B cell (primary cell): Measurements from ENCODE around the gene SMIM7. TPM values are rescaled to one million over a fixed set of nuclear protein-coding genes. Genes with fewer than 3 reads are reported as not detected.

Experiments used
- ATAC-seq: fragments of 200-7000 bp; cut with Tn5 transposase; one replicate; pipeline ENCODE4 v1.10.0; 2021; ENCODE audit warnings: low read depth, mild to moderate bottlenecking, moderate number of reproducible peaks, moderate library complexity
- CTCF ChIA-PET: fragments of 350-600 bp; sonication (Branson Sonifier 250); formaldehyde crosslinking; loops from one replicate; lab custom pipeline; 2021; ENCODE audit warnings: antibody characterized with exemption, inconsistent platforms; lab: Charles Lee
- POLR2A ChIA-PET: fragments of 350-600 bp; sonication (Branson Sonifier 250); formaldehyde crosslinking; loops from one replicate; lab custom pipeline; 2021; ENCODE audit warnings: antibody characterized with exemption; lab: Charles Lee
- DNase-seq: peaks from one replicate; pipeline ENCODE4 v3.0.0; 2013
- H2AFZ ChIP-seq: 2 replicates; pipeline ENCODE4 v1.6.1; 2012; ENCODE audit warnings: mild to moderate bottlenecking, low read depth, low read length; ENCODE audit not compliant: insufficient read depth, poor library complexity, severe bottlenecking
- H3K27ac ChIP-seq, 2 donors: 1 replicate in 1 of 2; 2 replicates in 1 of 2; pipeline ENCODE4 v1.5.1; 2012 to 2013; ENCODE audit warnings: low read length in 2 of 2, mild to moderate bottlenecking in 2 of 2, moderate library complexity in 1 of 2
- H3K27me3 ChIP-seq, 4 experiments: fragments of 200-600 bp in 1 of 4; sonication (generic) in 1 of 4; replicated peaks in 1 of 4; 1 replicate in 2 of 4; 2 replicates in 2 of 4; pipeline versions ENCODE4 v1.6.1 to v1.7.0; 2013 to 2016; ENCODE audit warnings: low read length in 3 of 4, mild to moderate bottlenecking in 2 of 4, mixed read lengths in 1 of 4, moderate library complexity in 1 of 4; ENCODE audit not compliant: insufficient read depth in 4 of 4, control insufficient read depth in 3 of 4; ENCODE audit errors: control extremely low read depth in 1 of 4
- H3K36me3 ChIP-seq, 2 experiments: replicated peaks in 1 of 2; 1 replicate in 1 of 2; 2 replicates in 1 of 2; pipeline versions ENCODE4 v1.6.1 to v1.7.1; 2013; ENCODE audit warnings: low read length in 1 of 2; ENCODE audit not compliant: insufficient read depth in 2 of 2, control insufficient read depth in 1 of 2; ENCODE audit errors: control extremely low read depth in 1 of 2, extremely low read depth in 1 of 2
- H3K4me1 ChIP-seq, 2 donors: fragments of 200-600 bp in 1 of 2; sonication (generic) in 1 of 2; 1 replicate in 1 of 2; 2 replicates in 1 of 2; pipeline versions ENCODE4 v1.5.1 to v1.6.1; 2013 to 2017; ENCODE audit warnings: low read length in 2 of 2; ENCODE audit not compliant: control insufficient read depth in 2 of 2, insufficient read depth in 2 of 2
- H3K4me2 ChIP-seq: replicated peaks from 2 replicates; pipeline ENCODE3; 2012; ENCODE audit warnings: mild to moderate bottlenecking, low read depth, low read length; ENCODE audit not compliant: poor library complexity, severe bottlenecking
- H3K4me3 ChIP-seq, 5 experiments: fragments of 200-600 bp in 1 of 5; sonication (generic) in 1 of 5; 1 replicate in 3 of 5; 2 replicates in 2 of 5; pipeline versions ENCODE4 v1.5.1 to v1.7.0; 2011 to 2016; ENCODE audit warnings: low read length in 4 of 5, mild to moderate bottlenecking in 4 of 5, low read depth in 2 of 5, control low read depth in 1 of 5, moderate library complexity in 1 of 5; ENCODE audit not compliant: insufficient read depth in 1 of 5; ENCODE audit errors: control extremely low read depth in 1 of 5, extremely low read depth in 1 of 5
- H3K79me2 ChIP-seq: fragments of 200-600 bp; sonication (generic); one replicate; pipeline ENCODE4 v1.6.0; 2016; ENCODE audit warnings: low read length; ENCODE audit not compliant: control insufficient read depth, insufficient read depth
- H3K9ac ChIP-seq: fragments of 200-600 bp; sonication (generic); 2 replicates; pipeline ENCODE4 v1.6.1; 2017; ENCODE audit warnings: mild to moderate bottlenecking, low read length, moderate library complexity
- H3K9me3 ChIP-seq, 3 donors: one replicate each; pipeline versions ENCODE4 v1.6.1 to v1.7.1; 2013; ENCODE audit warnings: low read length in 2 of 3; ENCODE audit not compliant: control insufficient read depth in 2 of 3, insufficient read depth in 1 of 3; ENCODE audit errors: control extremely low read depth in 1 of 3
- H4K20me1 ChIP-seq: 2 replicates; pipeline ENCODE4 v1.6.0; 2012; ENCODE audit warnings: mild to moderate bottlenecking, low read length; ENCODE audit not compliant: insufficient read depth, control insufficient read depth, poor library complexity, severe bottlenecking
- H3K27ac Mint-ChIP-seq: one replicate; pipeline ENCODE4 v1.8.0; 2021; ENCODE audit warnings: mixed read lengths
- H3K27me3 Mint-ChIP-seq: one replicate; pipeline ENCODE4 v1.8.0; 2021; ENCODE audit warnings: mixed read lengths
- H3K4me1 Mint-ChIP-seq: one replicate; pipeline ENCODE4 v1.8.0; 2021; ENCODE audit warnings: mixed read lengths
- H3K4me3 Mint-ChIP-seq: one replicate; pipeline ENCODE4 v1.8.0; 2021; ENCODE audit warnings: mixed read lengths
- H3K9me3 Mint-ChIP-seq: one replicate; pipeline ENCODE4 v1.8.0; 2022; ENCODE audit warnings: mixed read lengths; ENCODE audit not compliant: insufficient read depth
- CTCF ChIP-seq: fragments of 200-600 bp; IDR thresholded peaks from one replicate; pipeline ENCODE4 v1.8.0; 2022; ENCODE audit warnings: antibody characterized with exemption, mild to moderate bottlenecking
- EZH2 ChIP-seq: IDR thresholded peaks from 2 replicates; pipeline ENCODE4 v1.6.1; 2012; ENCODE audit warnings: borderline replicate concordance, low read depth, mild to moderate bottlenecking, moderate library complexity, low read length; ENCODE audit not compliant: insufficient read depth, poor library complexity, severe bottlenecking
- WGBS: methylation state at CpG from one replicate; pipeline ENCODE4 v1.1.5; 2013; ENCODE audit warnings: missing lambda C conversion rate; ENCODE audit not compliant: insufficient coverage; 5-methylcytosine and 5-hydroxymethylcytosine counted together
- intact Hi-C: fragments of 100-400 bp; cut with micrococcal nuclease; formaldehyde crosslinking; loops from one replicate; pipeline ENCODE4 v1.10.0; 2022
- polyA plus RNA-seq: library from polyadenylated mRNA; depleted of rRNA; stranded (reverse); fragments of >200 nt; gene quantifications from 2 replicates; pipeline ENCODE4 v1.2.3, GENCODE V29; 2012
- total RNA-seq, 2 donors: library from RNA; stranded (reverse); fragments of 120-200 nt in 1 of 2; gene quantifications; 1 replicate in 1 of 2; 2 replicates in 1 of 2; pipeline versions ENCODE4 v1.2.3 to v1.2.4, GENCODE V29; 2013 to 2022

SMIM7 gene
- total and polyA plus RNA-seq, 2 donors (not counting 1 experiment from before 2014, with no cell fraction given) = 54.7 to 133 TPM

GRCh38 chr19:16703677-16704076 is 43.7 kb upstream of the SMIM7 start:
- no peak overlapping the region for H3K4me2 ChIP-seq
- Mint-ChIP-seq H3K27ac (no peak overlapping the region), H3K9me3 (no peaks in the 10 kb centered on the region), H3K4me1 (no peaks in the 10 kb centered on the region), H3K27me3 (no peaks in the 10 kb centered on the region), H3K4me3 (no peak overlapping the region)
- POLR2A ChIA-PET = interaction anchor here (0.6 kb wide), 1 partner anchor 444 kb away, joined by 6 read pairs; no protein-coding TSS in a partner anchor
- no peaks in the 10 kb centered on the region for H3K27me3 ChIP-seq
- WGBS = 89% methylated on average over 1 of the region's 4 CpGs
- no peaks in the 10 kb centered on the region for H3K4me1 ChIP-seq
- no peaks in the 10 kb centered on the region for H3K79me2 ChIP-seq
- H3K4me3 ChIP-seq = no peak overlapping the region
- H3K9me3 ChIP-seq = no peaks in the 10 kb centered on the region
- H3K9ac ChIP-seq = no peak overlapping the region
- no peak overlapping the region for H3K27ac ChIP-seq
- no peak overlapping the region for H2AFZ ChIP-seq
- CTCF ChIA-PET = interaction anchor here (0.9 kb wide), 1 partner anchor 11 kb away, joined by 3 read pairs; no protein-coding TSS in a partner anchor
- intact Hi-C loops = no loop called here
- no peaks in the 10 kb centered on the region for H3K36me3 ChIP-seq
- TF ChIP-seq EZH2 (no peak), CTCF (no peak)
- no peak for ATAC-seq
- no peaks in the 10 kb centered on the region for H4K20me1 ChIP-seq
- no peak for DNase-seq

GRCh38 chr19:16702123-16702522 is 42.2 kb upstream of the SMIM7 start:
- H4K20me1 ChIP-seq = no peaks in the 10 kb centered on the region
- no peak overlapping the region for H3K27ac ChIP-seq
- intact Hi-C loops = no loop called here
- Mint-ChIP-seq H3K27me3 (no peaks in the 10 kb centered on the region), H3K27ac (no peak overlapping the region), H3K4me3 (no peak overlapping the region), H3K4me1 (no peaks in the 10 kb centered on the region), H3K9me3 (no peaks in the 10 kb centered on the region)
- no peaks in the 10 kb centered on the region for H3K36me3 ChIP-seq
- ATAC-seq (no peak), DNase-seq (no peak)
- H3K79me2 ChIP-seq = no peaks in the 10 kb centered on the region
- H2AFZ ChIP-seq = no peak overlapping the region
- CTCF ChIA-PET = interaction anchor here (0.7 kb wide), 1 partner anchor 430 kb away, joined by 3 read pairs; no protein-coding TSS in a partner anchor
- no peak overlapping the region for H3K4me2 ChIP-seq
- H3K27me3 ChIP-seq = no peaks in the 10 kb centered on the region
- H3K4me3 ChIP-seq = no peak overlapping the region
- H3K4me1 ChIP-seq = no peaks in the 10 kb centered on the region
- POLR2A ChIA-PET = interaction anchor here (0.6 kb wide), 1 partner anchor 42 kb away, joined by 4 read pairs; no protein-coding TSS in a partner anchor
- H3K9ac ChIP-seq = no peak overlapping the region
- WGBS = 96% methylated on average over 6 of the region's 6 CpGs
- TF ChIP-seq EZH2 = no peak
- no peak for TF ChIP-seq CTCF
- H3K9me3 ChIP-seq = peaks cover 0 to 4% (median 0%) of the 10 kb centered on the region in 3 donors
